ENCODE measurements around the gene ZNF839. TPM values are rescaled to one million over a fixed set of nuclear protein-coding genes. Genes with fewer than 3 reads are reported as not detected.

Gene ZNF839
- total RNA-seq, 4 donors from 2014 or later, result 4.7 to 7.2 (median 6.1) TPM

DNA sequence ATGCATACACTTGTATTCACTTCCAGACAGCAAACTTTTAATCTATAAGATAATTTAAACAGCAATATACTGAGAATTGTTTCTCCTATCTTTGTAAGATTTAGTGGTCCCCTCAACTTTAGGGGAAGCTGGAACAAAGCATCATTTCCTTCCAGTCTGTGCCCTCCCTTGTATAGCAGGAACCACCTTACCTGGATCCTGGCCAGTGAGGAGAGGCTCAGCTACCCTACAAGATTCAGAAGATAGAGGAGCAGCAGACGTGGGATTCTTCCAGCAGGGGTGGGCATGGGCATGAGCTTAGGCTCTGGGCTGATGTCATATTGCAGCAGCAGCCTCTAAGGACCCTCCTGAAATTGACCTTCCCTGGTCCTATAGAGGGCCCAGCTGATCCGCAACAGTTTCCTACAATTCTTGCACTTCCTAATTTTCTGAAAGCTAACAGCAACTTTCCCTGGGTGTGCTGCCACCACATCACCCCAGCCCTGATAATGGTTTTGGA is 35.9 kb upstream of the ZNF839 start:
- H3K36me3 ChIP-seq, result no peaks in the 10 kb centered on the region
- peaks cover 0 to 23% (median 4%) of the 10 kb centered on the region in 3 donors for H3K4me1 ChIP-seq
- WGBS, 2 donors, result 65 to 75% methylated on average over 2 of the region's 2 CpGs
- H3K9me3 ChIP-seq, result no peaks in the 10 kb centered on the region
- no peak overlapping the region for H3K4me3 ChIP-seq
- intact Hi-C loops (cut with DNase I), result no loop called here
- H3K27me3 ChIP-seq, result no peaks in the 10 kb centered on the region
- no peak for TF ChIP-seq POLR2A (IDR thresholded peaks at IDR 0.05)
- TF ChIP-seq, protein P1, sequence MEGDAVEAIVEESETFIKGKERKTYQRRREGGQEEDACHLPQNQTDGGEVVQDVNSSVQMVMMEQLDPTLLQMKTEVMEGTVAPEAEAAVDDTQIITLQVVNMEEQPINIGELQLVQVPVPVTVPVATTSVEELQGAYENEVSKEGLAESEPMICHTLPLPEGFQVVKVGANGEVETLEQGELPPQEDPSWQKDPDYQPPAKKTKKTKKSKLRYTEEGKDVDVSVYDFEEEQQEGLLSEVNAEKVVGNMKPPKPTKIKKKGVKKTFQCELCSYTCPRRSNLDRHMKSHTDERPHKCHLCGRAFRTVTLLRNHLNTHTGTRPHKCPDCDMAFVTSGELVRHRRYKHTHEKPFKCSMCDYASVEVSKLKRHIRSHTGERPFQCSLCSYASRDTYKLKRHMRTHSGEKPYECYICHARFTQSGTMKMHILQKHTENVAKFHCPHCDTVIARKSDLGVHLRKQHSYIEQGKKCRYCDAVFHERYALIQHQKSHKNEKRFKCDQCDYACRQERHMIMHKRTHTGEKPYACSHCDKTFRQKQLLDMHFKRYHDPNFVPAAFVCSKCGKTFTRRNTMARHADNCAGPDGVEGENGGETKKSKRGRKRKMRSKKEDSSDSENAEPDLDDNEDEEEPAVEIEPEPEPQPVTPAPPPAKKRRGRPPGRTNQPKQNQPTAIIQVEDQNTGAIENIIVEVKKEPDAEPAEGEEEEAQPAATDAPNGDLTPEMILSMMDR (IDR thresholded peaks at IDR 0.05), result no peak
- DNase-seq, result no peak
- no peak overlapping the region for H3K27ac ChIP-seq

DNA sequence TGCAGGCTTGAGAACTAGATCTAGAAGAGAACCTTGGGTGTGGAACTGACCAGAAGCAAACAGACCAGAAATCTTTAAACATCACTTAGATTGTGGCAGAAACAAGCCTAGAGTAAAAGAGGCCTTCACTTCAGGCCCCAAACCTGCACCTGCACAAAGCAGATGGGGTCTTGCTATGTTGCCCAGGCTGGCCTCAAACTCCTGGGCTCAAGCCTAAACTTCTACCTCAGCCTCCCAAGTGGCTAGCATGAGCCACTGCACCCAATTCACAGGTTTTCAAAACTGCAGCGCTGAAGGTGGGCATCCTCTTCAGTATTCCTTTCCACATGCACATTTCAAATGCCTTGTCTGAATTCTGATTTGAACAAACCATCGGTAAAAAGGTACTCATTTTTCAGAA is 34.4 kb upstream of the ZNF839 start:
- Histone ChIP-seq H3K36me3 (no peaks in the 10 kb centered on the region), H3K4me3 (no peak overlapping the region), H3K27me3 (no peaks in the 10 kb centered on the region), H3K27ac (no peak overlapping the region), H3K4me1 (peaks cover 0 to 8% (median 3%) of the 10 kb centered on the region in 3 donors), H3K9me3 (no peaks in the 10 kb centered on the region)
- no peak for TF ChIP-seq POLR2A (IDR thresholded peaks at IDR 0.05)
- TF ChIP-seq, protein P1 (IDR thresholded peaks at IDR 0.05), result no peak
- 94 to 97% methylated on average over 2 of the region's 2 CpGs for WGBS, 2 donors
- intact Hi-C loops (cut with DNase I), result no loop called here
- DNase-seq, result no peak

DNA sequence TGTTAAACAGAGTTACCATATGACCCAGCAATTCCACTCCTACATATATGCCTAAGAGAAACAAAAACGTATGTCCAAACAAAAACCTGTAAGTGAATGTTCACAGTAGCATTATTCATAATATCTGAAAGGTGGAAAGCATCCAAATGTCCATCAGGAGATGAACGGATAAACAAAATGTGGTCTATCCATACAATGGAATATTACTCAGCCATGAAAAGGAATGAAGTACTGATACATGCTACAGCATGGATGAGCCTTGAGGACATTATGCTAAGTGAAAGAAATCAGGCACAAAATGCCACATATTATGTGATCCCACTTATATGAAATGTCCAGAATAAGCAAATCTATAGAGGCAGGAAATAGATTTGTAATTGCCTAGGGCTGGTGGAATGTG is 31.4 kb upstream of the ZNF839 start:
- peaks cover 0 to 6% (median 0%) of the 10 kb centered on the region in 3 donors for H3K4me1 ChIP-seq
- no peak for DNase-seq
- H3K27me3 ChIP-seq, result no peaks in the 10 kb centered on the region
- H3K27ac ChIP-seq, result no peak overlapping the region
- H3K4me3 ChIP-seq, result no peak overlapping the region
- TF ChIP-seq, protein P1 (IDR thresholded peaks at IDR 0.05), result no peak
- TF ChIP-seq POLR2A (IDR thresholded peaks at IDR 0.05), result no peak
- WGBS, 2 donors, result 89 to 91% methylated on average over 2 of the region's 2 CpGs
- intact Hi-C loops (cut with DNase I), result no loop called here
- H3K9me3 ChIP-seq, result no peaks in the 10 kb centered on the region
- no peaks in the 10 kb centered on the region for H3K36me3 ChIP-seq

DNA sequence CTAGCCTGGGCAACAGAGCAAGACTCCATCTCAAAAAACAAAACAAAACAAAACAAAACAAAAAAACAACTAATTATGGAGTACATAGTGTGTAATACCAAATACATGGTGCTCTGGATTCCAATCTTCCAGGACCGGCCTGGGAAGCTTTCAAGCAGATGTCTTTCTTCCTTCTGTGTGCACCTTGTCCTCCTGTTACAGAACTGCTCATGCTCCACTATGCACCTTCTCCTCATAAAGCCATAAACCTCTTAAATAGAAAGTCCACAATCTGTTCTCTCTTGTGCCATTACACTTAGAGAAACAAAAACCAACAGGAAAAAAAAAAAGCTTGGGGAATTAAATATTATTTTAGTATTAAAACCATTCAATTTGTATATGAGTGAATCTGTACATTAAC is 27.1 kb upstream of the ZNF839 start:
- TF ChIP-seq, protein P1 (IDR thresholded peaks at IDR 0.05), result no peak
- no peak for TF ChIP-seq POLR2A (IDR thresholded peaks at IDR 0.05)
- 90 to 100% methylated on average over 1 of the region's 1 CpG for WGBS, 2 donors
- Histone ChIP-seq H3K27ac (no peak overlapping the region), H3K27me3 (no peaks in the 10 kb centered on the region), H3K9me3 (no peaks in the 10 kb centered on the region), H3K4me1 (peaks cover 0 to 6% (median 0%) of the 10 kb centered on the region in 3 donors), H3K4me3 (no peak overlapping the region), H3K36me3 (no peaks in the 10 kb centered on the region)
- no peak for DNase-seq
- intact Hi-C loops (cut with DNase I), result no loop called here

DNA sequence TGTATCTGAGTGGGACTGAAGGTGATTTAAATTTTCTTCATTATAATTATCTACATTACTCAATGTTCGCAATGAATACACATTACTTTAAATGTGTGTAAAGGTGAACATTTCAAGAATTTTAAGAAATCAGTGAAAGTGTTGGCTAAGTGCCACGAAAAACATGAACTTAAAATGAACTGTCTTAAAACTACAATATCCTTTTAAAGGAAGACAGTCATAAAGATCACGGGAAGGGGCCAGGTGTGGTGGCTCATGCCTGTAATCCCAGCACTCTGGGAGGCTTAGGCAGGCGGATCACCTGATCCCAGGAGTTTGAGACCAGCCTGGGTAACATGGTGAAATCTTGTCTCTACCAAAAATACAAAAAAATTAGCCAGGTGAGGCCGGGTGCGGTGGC is 25.8 kb upstream of the ZNF839 start:
- 79 to 86% methylated on average over 6 of the region's 6 CpGs for WGBS, 2 donors
- no peak overlapping the region for H3K27ac ChIP-seq
- H3K36me3 ChIP-seq, result peaks cover 0 to 5% (median 0%) of the 10 kb centered on the region in 3 donors
- H3K9me3 ChIP-seq, result no peaks in the 10 kb centered on the region
- DNase-seq, result no peak
- H3K4me3 ChIP-seq, result no peak overlapping the region
- H3K27me3 ChIP-seq, result no peaks in the 10 kb centered on the region
- peaks cover 0 to 6% (median 0%) of the 10 kb centered on the region in 3 donors for H3K4me1 ChIP-seq
- no peak for TF ChIP-seq POLR2A (IDR thresholded peaks at IDR 0.05)
- TF ChIP-seq, protein P1 (IDR thresholded peaks at IDR 0.05), result no peak
- intact Hi-C loops (cut with DNase I), result no loop called here
